ENCODE data around the gene DOCK4.

- TF ChIP-seq CTCF (IDR thresholded peaks at IDR 0.05; ENCODE audit: insufficient read depth, low read length, poor library complexity, severe bottlenecking) (no peak), EZH2phosphoT487 (conservative IDR thresholded peaks at IDR 0.05; ENCODE audit: low read length) (no peak)
Observed at GRCh38 chr7:112152186-112152585, 54.0 kb downstream of the DOCK4 start.
